Ecto neural progenitor cell (in vitro differentiated cells): ENCODE results near the gene FXYD2.
"Not testable (repeated sequence)": the region's sequence is repeated elsewhere in the genome, so short reads cannot be mapped to it uniquely, and the experiment has no call there.

Experiments used
- DNase-seq: peaks from one replicate; pipeline ENCODE4 v3.0.0-alpha.2; 2018; ENCODE audit warnings: low spot score

Gene FXYD2

DNA sequence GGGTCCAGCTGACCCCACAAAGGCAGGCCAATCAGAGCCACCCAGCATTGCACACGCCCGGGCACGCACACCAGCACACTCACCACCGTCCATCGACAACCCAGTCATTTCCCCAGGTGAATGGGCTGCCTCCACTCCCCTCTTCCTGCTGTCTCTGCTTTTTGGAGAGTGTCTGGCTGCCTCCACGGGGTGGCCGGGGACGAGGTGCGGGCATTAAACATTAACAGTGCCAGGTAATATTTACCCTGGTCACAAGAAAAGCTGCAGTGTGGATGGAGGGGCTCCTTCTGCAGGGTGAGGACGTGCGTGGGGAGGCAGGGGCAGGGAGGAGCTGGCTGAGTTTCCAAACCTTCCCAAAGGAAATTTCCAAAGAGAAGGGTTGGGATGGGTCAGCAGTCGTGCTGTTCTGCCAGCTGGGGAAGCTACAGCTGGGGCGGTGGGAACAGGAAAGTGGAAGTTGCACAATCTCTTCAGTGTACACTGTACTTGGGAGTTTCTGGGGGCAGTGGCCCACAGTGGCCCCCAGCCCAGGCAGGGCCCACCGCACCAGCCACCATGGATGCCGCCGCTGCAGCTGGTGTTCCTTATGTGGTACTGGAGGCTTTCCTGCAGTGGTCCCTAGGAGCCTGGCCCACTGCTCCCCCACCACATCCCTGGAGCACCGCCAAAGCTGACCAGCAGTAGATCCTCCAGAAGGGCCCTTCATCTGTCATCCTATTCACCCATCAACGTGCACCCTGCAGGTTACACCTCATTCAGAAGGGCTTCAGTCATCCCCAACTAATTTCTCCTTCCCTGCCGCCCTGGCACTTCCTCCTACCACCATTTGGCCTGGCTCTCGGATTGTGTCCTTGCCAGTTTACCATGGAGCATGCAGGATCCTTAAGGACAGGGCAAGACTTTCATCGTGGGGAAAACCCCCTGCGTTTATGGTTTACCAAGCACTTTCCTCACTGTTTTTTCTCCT lies at the start of gene FXYD2:
Gene FXYD2, minus strand, starts transcription at position 174 of the 967 bp plus-strand sequence. Its CDS starts 66 bp downstream, at position 108.
- DNase-seq, result no peak

DNA sequence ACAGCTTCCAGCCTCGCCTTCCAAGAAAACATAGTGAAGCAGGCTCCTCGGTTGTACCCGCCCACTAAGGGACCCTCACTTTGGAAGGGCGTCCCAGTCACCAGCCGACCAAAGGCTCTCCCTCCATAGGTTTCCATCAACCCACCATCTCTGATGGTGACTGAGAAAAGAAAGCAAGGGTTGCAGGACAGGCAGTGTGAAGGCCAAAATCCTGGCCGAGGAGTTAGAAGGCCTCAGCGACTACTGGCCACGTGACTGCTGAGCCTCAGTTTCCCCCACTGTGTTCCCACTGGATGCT lies 49.2 kb upstream of the FXYD2 start:
- no peak for DNase-seq

- DNase-seq, result no peak
These were observed 48.7 kb upstream of the FXYD2 start for GRCh38 chr11:117872975-117873827.

- DNase-seq, result no peak
These were observed 47.9 kb upstream of the FXYD2 start for GRCh38 chr11:117872420-117872961.

DNA sequence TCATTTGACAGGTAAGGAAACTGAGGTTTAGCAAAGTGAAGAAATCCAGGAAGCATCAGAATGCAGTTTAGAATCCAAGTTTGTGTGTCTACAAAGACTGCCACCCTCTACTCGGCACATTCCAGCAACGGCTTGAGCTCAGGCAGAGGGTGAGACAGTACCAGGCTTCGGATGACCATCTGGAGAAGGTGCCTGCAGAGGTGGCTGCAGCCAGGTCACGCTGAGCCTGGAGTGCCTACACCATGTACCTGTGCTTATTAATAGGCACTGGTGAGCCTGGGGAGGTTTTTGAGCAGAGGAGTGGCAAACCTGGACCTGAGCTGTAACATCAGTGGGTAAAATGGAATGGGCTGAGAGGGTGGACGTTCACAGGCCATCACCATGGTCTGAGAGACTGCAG lies 47.2 kb upstream of the FXYD2 start:
- DNase-seq, result no peak

- DNase-seq, result no peak
These were observed 46.6 kb upstream of the FXYD2 start for GRCh38 chr11:117871160-117871559.

GRCh38 chr11:117870103-117870952 lies 45.8 kb upstream of the FXYD2 start:
- no peak for DNase-seq

DNA sequence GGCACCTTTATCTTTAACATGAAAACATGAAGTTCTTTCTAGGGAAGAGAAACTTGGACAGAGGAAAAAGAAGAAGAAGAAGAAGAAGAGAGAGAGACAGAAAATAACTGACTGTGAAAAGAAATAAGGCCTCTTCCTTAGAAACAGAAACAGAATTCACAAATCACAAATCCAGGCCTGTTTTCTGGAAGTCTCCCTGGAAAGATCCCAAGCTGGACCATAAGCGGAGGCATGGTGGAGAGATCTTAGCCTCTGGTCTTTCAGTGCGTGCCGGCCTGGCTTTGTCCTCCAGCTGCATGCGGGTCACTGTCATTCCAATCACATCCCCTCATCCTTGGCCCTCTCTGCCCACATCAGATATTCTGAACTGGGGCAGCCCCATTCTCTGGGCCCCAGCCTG lies 45.1 kb upstream of the FXYD2 start:
- no peak for DNase-seq

DNA sequence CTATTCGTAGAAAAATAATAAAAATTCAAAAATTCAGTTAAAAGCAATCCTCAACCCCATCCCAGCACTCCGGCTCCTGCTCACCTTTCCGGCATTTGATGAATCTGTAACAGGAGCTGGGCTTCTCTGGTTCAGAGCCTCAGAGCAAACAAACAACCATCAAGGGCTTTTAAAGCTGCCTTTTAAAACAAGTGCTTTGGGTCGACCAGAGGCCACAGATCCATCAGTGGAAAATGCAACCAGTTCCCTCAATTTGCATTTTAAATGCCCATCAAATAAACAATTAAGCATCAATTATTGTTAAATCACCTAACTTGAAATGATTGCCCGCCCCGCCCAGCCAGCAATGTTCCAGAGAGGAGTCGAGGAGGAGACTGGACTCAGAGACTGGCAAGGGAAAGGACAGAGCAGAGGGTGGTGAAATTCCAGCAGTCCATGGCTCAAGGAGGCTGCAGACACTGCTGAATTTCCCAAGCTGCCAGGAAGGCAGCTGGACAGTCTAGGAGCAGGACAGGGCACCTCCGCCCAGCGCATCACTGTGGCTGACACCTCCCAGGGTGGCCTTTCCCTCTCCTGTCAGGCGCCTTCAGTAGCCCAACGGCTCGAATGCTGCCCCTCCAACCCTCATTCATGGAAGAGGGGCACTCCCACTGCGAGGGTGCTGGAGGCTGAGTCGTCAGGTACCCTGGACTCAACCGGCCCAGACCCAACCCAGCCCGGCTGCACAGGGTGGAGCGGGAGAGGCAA lies 44.4 kb upstream of the FXYD2 start:
- DNase-seq, result no peak

GRCh38 chr11:117868088-117868487 lies 43.5 kb upstream of the FXYD2 start:
- DNase-seq, result no peak

- no peak for DNase-seq
These were observed 42.0 kb upstream of the FXYD2 start for GRCh38 chr11:117866526-117866925.

DNA sequence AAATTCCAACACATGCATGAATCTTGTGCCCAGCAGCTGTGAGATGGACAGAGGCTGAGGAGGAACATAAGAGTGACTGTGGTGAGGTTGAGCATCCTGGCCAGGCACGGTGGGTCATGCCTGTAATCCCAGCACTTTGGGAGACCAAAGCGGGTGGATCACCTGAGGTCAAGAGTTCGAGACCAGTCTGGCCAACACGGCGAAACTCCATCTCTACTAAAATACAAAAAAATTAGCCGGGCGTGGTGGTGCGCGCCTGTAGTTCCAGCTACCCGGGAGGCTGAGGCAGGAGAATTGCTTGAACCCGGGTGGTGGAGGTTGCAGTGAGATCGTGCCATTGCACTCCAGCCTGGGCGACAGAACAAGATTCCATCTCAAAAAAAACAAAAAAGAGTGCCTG lies 41.0 kb upstream of the FXYD2 start:
- not testable (repeated sequence) for DNase-seq

DNA sequence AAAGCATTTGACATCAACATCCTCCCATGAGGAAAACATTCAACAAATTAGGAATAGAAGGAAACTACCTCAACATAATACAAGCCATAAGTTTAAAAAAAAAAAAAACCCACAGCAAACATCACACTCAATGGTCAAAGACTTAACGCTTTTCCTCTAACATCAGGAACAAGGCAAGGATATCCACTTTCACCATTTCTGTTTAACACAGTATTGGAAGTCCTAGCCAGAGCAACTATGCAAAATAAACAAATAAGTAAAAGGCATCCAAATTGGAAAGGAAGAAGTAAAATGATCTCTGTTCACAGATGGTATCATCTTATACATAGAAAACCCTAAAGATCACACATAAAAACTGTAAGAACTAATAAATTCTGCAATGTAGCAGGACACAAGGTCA lies 38.8 kb upstream of the FXYD2 start:
- DNase-seq, result no peak

- no peak for DNase-seq
These were observed 38.2 kb upstream of the FXYD2 start for GRCh38 chr11:117862753-117863152.

GRCh38 chr11:117862019-117862725 lies 37.6 kb upstream of the FXYD2 start:
- DNase-seq, result no peak

DNA sequence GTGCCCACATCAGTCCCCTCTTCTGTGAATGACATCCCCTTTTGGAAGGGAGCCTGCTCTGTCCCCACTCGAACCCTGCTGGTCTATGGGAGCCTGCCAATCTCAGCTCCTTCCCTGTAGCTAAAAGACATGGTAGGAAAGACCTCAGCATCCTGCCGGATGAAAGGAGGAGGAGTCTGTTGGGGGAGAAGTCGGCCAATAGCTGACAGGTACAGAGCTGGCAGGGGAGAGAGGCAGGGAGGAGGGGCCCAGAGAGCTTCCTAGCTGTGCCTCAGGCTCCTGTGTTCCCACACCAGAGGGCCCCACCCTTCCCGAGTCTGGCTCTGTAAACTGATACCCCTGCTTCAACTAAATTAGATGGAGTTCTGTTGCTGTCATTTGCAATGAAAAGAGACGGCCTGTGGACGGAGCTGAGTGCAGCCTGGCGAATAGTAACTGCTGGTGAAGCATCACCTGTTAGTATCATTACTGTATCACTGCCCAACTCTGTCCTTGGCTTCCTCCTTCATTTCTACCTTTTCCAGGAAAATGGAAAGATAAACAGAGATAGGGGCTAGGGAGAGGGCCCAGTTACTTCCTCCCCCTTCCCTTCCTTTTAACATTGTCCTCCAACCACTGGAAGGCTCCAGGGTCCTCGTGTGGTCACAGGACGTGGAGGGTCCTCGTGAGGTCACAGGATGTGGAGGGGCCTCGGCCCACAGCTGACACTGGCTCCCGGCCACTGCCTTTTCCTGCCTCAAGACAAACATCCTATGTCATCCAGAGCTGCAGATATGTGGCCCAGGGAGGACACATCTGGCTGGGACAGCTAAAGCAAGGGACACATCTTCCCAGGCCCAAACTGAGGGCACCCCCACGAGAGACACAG lies 36.8 kb upstream of the FXYD2 start:
- peak; percentile 88 for DNase-seq

DNA sequence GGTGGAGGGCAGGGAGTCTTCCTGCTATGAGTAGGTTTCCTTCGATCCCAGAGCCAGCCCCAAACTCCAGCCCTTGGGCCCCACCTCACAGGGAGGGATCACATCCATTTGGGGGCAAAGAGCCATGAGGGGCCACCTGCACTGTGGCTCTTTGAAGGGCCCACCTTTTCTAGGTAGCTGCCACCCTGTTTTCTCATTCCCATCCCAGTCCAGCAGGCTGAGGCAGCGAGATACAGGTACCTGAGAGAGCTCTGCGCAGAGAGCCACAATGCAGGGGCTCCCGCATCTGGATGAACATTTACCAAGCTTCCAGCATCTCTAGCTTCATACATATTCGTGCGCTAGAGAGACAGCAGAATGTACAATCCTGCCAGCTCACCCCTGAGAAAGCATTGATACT lies 35.6 kb upstream of the FXYD2 start:
- no peak for DNase-seq

DNA sequence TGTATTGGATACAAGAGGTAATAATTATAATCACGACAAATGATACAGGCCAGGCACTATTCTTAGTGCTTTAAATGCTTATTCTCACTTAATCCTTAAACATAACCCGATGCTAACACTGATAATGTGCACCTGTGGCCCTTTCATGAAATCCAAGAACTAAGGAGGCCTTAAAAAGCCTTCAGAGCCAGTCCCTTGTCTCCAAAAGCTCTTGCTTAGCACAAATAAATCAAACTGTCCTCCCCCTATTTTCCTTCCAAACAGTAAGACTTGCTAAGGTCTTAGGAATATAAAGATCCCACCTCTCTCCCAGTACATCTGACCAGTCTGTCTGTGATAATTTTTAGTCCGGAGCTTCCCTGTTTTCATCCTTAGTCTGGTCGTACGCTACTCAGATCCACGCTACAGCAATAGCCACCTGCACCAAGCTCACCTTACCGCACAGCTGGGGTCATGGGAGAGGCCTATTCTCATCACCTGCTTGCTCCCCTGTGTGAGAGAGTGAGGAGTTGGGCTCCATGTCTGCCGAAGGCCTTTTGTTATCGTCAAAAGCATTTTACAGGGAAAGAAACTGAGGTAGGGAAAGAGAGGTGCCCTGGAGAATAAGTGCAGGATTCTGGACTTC lies 35.1 kb upstream of the FXYD2 start:
- DNase-seq, result no peak

DNA sequence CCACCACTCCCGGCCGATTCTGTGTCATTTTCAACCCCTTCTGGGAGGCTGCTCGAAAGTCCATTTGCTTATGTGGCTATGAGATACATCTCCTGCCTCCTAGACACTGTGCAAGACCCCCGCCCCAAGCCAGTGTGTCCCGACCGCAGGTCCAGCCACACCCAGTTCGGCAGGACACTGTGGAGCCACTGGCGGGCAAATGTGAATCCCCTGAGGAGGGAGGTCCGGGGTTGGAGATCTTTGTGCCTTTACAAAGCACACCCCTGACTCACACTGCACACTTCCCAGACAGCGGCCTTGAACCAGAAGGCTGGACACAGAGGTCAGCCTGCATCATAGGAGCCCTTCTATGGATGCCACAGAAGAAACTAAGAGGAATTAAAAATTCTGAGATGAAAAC lies 34.5 kb upstream of the FXYD2 start:
- DNase-seq, result no peak
